Liver (tissue), 10 donors: ENCODE data around the gene GSE1. TPM values are rescaled to one million over a fixed set of nuclear protein-coding genes. Genes with fewer than 3 reads are reported as not detected.

Experiments
- DNase-seq: peaks from one replicate; pipeline ENCODE4 v3.0.0-alpha.2; 2017; ENCODE audit warnings: low spot score
- H3K27ac ChIP-seq, 2 donors: one replicate each; pipeline ENCODE4 v1.7.0; 2013; ENCODE audit warnings: inconsistent platforms in 2 of 2, low read length in 2 of 2, control low read depth in 1 of 2, low read depth in 1 of 2, mild to moderate bottlenecking in 1 of 2
- H3K27me3 ChIP-seq, 4 donors: one replicate each; pipeline versions ENCODE4 v1.6.1 to v1.7.0; 2013; ENCODE audit warnings: low read length in 3 of 4, inconsistent platforms in 1 of 4, mild to moderate bottlenecking in 1 of 4, moderate library complexity in 1 of 4; ENCODE audit not compliant: control insufficient read depth in 4 of 4, insufficient read depth in 4 of 4
- H3K36me3 ChIP-seq, 4 donors: one replicate each; pipeline versions ENCODE4 v1.6.1 to v1.7.0; 2013; ENCODE audit warnings: low read length in 3 of 4, mild to moderate bottlenecking in 3 of 4, low read depth in 1 of 4, moderate library complexity in 1 of 4; ENCODE audit not compliant: control insufficient read depth in 4 of 4, insufficient read depth in 3 of 4
- H3K4me1 ChIP-seq, 4 donors: one replicate each; pipeline versions ENCODE4 v1.6.1 to v1.7.0; 2013; ENCODE audit warnings: low read length in 3 of 4, mild to moderate bottlenecking in 3 of 4, moderate library complexity in 1 of 4; ENCODE audit not compliant: control insufficient read depth in 4 of 4, insufficient read depth in 4 of 4
- H3K4me3 ChIP-seq, 3 donors: one replicate each; pipeline versions ENCODE4 v1.6.1 to v1.7.0; 2013; ENCODE audit warnings: low read length in 3 of 3, control low read depth in 1 of 3, low read depth in 1 of 3, mild to moderate bottlenecking in 1 of 3
- H3K9ac ChIP-seq, 2 donors: one replicate each; pipeline ENCODE4 v1.7.0; 2013; ENCODE audit warnings: low read length in 2 of 2, mild to moderate bottlenecking in 2 of 2, moderate library complexity in 2 of 2, control low read depth in 1 of 2, low read depth in 1 of 2
- H3K9me3 ChIP-seq, 4 donors: one replicate each; pipeline versions ENCODE4 v1.6.1 to v1.7.0; 2013; ENCODE audit warnings: low read length in 3 of 4; ENCODE audit not compliant: control insufficient read depth in 4 of 4
- ATF3 ChIP-seq: IDR thresholded peaks from 2 replicates; pipeline ENCODE4 v1.6.1; 2016; ENCODE audit warnings: antibody characterized with exemption
- CTCF ChIP-seq: fragments of 150-350 bp; IDR thresholded peaks from 2 replicates; pipeline ENCODE4 v1.5.1; 2017; ENCODE audit warnings: improper control_type of control experiment, low read depth, low read length; ENCODE audit not compliant: missing input control
- JUND ChIP-seq, 2 donors: IDR thresholded peaks; 2 replicates each; pipeline ENCODE4 v1.6.1; 2016; ENCODE audit warnings: antibody characterized with exemption in 2 of 2
- MAX ChIP-seq: IDR thresholded peaks from 2 replicates; pipeline ENCODE4 v1.6.1; 2016; ENCODE audit warnings: antibody characterized with exemption
- NR2F2 ChIP-seq: IDR thresholded peaks from 2 replicates; pipeline ENCODE4 v1.6.1; 2016; ENCODE audit warnings: antibody characterized with exemption
- RAD21 ChIP-seq, 2 donors: IDR thresholded peaks; 2 replicates each; pipeline ENCODE4 v1.6.1; 2016; ENCODE audit warnings: antibody characterized with exemption in 2 of 2, mild to moderate bottlenecking in 2 of 2
- REST ChIP-seq: IDR thresholded peaks from 2 replicates; pipeline ENCODE4 v1.6.1; 2016; ENCODE audit warnings: antibody characterized with exemption, mild to moderate bottlenecking
- RXRA ChIP-seq, 2 donors: IDR thresholded peaks; 2 replicates each; pipeline ENCODE4 v1.6.1; 2017 to 2018; ENCODE audit warnings: antibody characterized with exemption in 2 of 2, mild to moderate bottlenecking in 1 of 2
- SP1 ChIP-seq: IDR thresholded peaks from 2 replicates; pipeline ENCODE4 v1.6.1; 2018; ENCODE audit warnings: antibody characterized with exemption, mild to moderate bottlenecking
- TAF1 ChIP-seq: conservative IDR thresholded peaks from 2 replicates; pipeline ENCODE4 v1.6.1; 2016; ENCODE audit warnings: antibody characterized with exemption, mild to moderate bottlenecking
- YY1 ChIP-seq: IDR thresholded peaks from 2 replicates; pipeline ENCODE4 v1.6.1; 2016; ENCODE audit warnings: antibody characterized with exemption, mild to moderate bottlenecking
- ZBTB33 ChIP-seq: IDR thresholded peaks from 2 replicates; pipeline ENCODE4 v1.6.1; 2016; ENCODE audit warnings: antibody characterized with exemption
- WGBS: extraction: QIAGEN DNeasy Blood & Tissue Kit; methylation state at CpG from one replicate; pipeline ENCODE4 v1.1.7; 2013; 5-methylcytosine and 5-hydroxymethylcytosine counted together
- polyA plus RNA-seq, 2 donors: library from polyadenylated mRNA; stranded (reverse) in 1 of 2; unstranded in 1 of 2; fragments of 200-250 nt in 1 of 2; fragments of >200 nt in 1 of 2; fragmentation: Nextera tagmentation in 1 of 2; extraction: Ambion mirVana in 1 of 2; gene quantifications; one replicate each; pipeline versions ENCODE4 v1.2.1 to v1.2.3, GENCODE V29; 2013 to 2015
- small RNA-seq: library from RNA; depleted of rRNA; stranded (forward); fragments of <200 nt; gene quantifications from one replicate; pipeline ENCODE3, GENCODE V24; 2014
- total RNA-seq, 2 donors: library from RNA; depleted of rRNA; stranded (reverse); fragments of >200 nt; gene quantifications; one replicate each; pipeline ENCODE4 v1.2.3, GENCODE V29; 2014
- donor health status: healthy.
- donor health status: healthy.
- donor health status: healthy.
- donor health status: healthy.
- donor health status: healthy.

Gene GSE1
- total and polyA plus RNA-seq, 4 donors, result 9.9 to 37.7 (median 25.2) TPM

- DNase-seq, result no peak
- Histone ChIP-seq H3K4me3 (no peak overlapping the region), H3K9ac (no peak overlapping the region), H3K27ac (no peak overlapping the region), H3K36me3 (no peaks in the 10 kb centered on the region), H3K9me3 (no peaks in the 10 kb centered on the region), H3K4me1 (peaks cover 0 to 5% (median 2%) of the 10 kb centered on the region in 4 donors), H3K27me3 (no peaks in the 10 kb centered on the region)
- 91% methylated on average over 12 of the region's 12 CpGs for WGBS
- no peak for TF ChIP-seq NR2F2
- no peak for TF ChIP-seq YY1
- TF ChIP-seq RAD21 (IDR thresholded peaks at IDR 0.05), result no peak
- TF ChIP-seq SP1, result no peak
- TF ChIP-seq ZBTB33, result no peak
- no peak for TF ChIP-seq MAX
- TF ChIP-seq TAF1, result no peak
- TF ChIP-seq ATF3, result no peak
- no peak for TF ChIP-seq CTCF
- TF ChIP-seq RXRA (IDR thresholded peaks at IDR 0.05), result no peak
- TF ChIP-seq REST, result no peak
- TF ChIP-seq JUND (IDR thresholded peaks at IDR 0.05), result no peak
Observed at GRCh38 chr16:85724936-85725335, 111.8 kb downstream of the GSE1 start.

Small RNA genes within 50 kb of the gene (small RNA-seq; reads per million reads assigned to genes)
- not detected for gene RN7SL381P

Other genes starting within 250 kb of the GSE1 start
- 1 to 10 TPM in 1 of 2 donors, under 1 TPM in 1; 0.17 to 9.3 TPM for gene GINS2, start 75.6 kb downstream of the GSE1 start, total RNA-seq
- gene GINS2, start 75.6 kb downstream of the GSE1 start, polyA plus RNA-seq, result 1 to 10 TPM in 1 of 2 donors, under 1 TPM in 1; 0.69 to 1.0 TPM
- gene C16orf74, start 137.8 kb downstream of the GSE1 start, total RNA-seq, result under 1 TPM; 0.37 to 0.42 TPM
- under 1 TPM; 0.44 to 0.75 TPM for gene C16orf74, start 137.8 kb downstream of the GSE1 start, polyA plus RNA-seq
- 10 to 100 TPM; 12.0 to 12.4 TPM for gene EMC8, start 186.2 kb downstream of the GSE1 start, total RNA-seq
- gene EMC8, start 186.2 kb downstream of the GSE1 start, polyA plus RNA-seq, result 10 to 100 TPM; 12.1 to 12.4 TPM
- gene COX4I1, start 186.4 kb downstream of the GSE1 start, total RNA-seq, result 100 to 1,000 TPM; 186 to 195 TPM
- 100 to 1,000 TPM; 466 to 576 TPM for gene COX4I1, start 186.4 kb downstream of the GSE1 start, polyA plus RNA-seq